ENCODE measurements around the gene WNT2B. TPM values are rescaled to one million over a fixed set of nuclear protein-coding genes. Genes with fewer than 3 reads are reported as not detected.
A peak's percentile ranks its signal among the peaks of the same experiment; 100 is the strongest.

The WNT2B gene
- total RNA-seq, 1 donor from 2014 or later = 146 TPM

- no peak for TF ChIP-seq CTCF (IDR thresholded peaks at IDR 0.05; ENCODE audit: unreplicated experiment)
- H3K4me3 Mint-ChIP-seq = no peak overlapping the region
- peaks cover 48% of the 10 kb centered on the region for H3K4me1 Mint-ChIP-seq
- no peaks in the 10 kb centered on the region for H3K9me3 Mint-ChIP-seq
- H3K36me3 Mint-ChIP-seq = peaks cover 28% of the 10 kb centered on the region
- H3K27me3 Mint-ChIP-seq (ENCODE audit: low read depth) = peaks cover 13% of the 10 kb centered on the region
- DNase-seq (ENCODE audit: low spot score in 2 of 2, unreplicated experiment in 2 of 2) = no peak
- H3K27ac Mint-ChIP-seq = peak overlapping the region; percentile 18
Measured at GRCh38 chr1:112514901-112515300, 6.1 kb downstream of the WNT2B start.

- Mint-ChIP-seq H3K9me3 (no peaks in the 10 kb centered on the region), H3K27me3 (ENCODE audit: low read depth) (peaks cover 7% of the 10 kb centered on the region), H3K4me1 (peaks cover 46% of the 10 kb centered on the region), H3K36me3 (peaks cover 33% of the 10 kb centered on the region), H3K4me3 (no peak overlapping the region), H3K27ac (no peak overlapping the region)
- no peak for TF ChIP-seq CTCF (IDR thresholded peaks at IDR 0.05; ENCODE audit: unreplicated experiment)
- DNase-seq (ENCODE audit: low spot score in 2 of 2, unreplicated experiment in 2 of 2) = no peak
Measured at GRCh38 chr1:112515311-112516009, 6.7 kb downstream of the WNT2B start.

GRCh38 chr1:112516141-112516540, 7.4 kb downstream of the WNT2B start:
- Mint-ChIP-seq H3K27me3 (ENCODE audit: low read depth) (peaks cover 3% of the 10 kb centered on the region), H3K4me3 (no peak overlapping the region), H3K27ac (no peak overlapping the region), H3K9me3 (no peaks in the 10 kb centered on the region), H3K4me1 (peaks cover 45% of the 10 kb centered on the region), H3K36me3 (peaks cover 37% of the 10 kb centered on the region)
- DNase-seq (ENCODE audit: low spot score in 2 of 2, unreplicated experiment in 2 of 2) = no peak
- TF ChIP-seq CTCF (IDR thresholded peaks at IDR 0.05; ENCODE audit: unreplicated experiment) = no peak

- no peaks in the 10 kb centered on the region for H3K27me3 Mint-ChIP-seq (ENCODE audit: low read depth)
- H3K4me3 Mint-ChIP-seq = no peak overlapping the region
- no peak for DNase-seq (ENCODE audit: low spot score in 2 of 2, unreplicated experiment in 2 of 2)
- peaks cover 46% of the 10 kb centered on the region for H3K4me1 Mint-ChIP-seq
- TF ChIP-seq CTCF (IDR thresholded peaks at IDR 0.05; ENCODE audit: unreplicated experiment) = no peak
- H3K9me3 Mint-ChIP-seq = no peaks in the 10 kb centered on the region
- H3K27ac Mint-ChIP-seq = no peak overlapping the region
- peaks cover 37% of the 10 kb centered on the region for H3K36me3 Mint-ChIP-seq
Measured at GRCh38 chr1:112517231-112517630, 8.5 kb downstream of the WNT2B start.

- peaks cover 46% of the 10 kb centered on the region for H3K4me1 Mint-ChIP-seq
Measured at GRCh38 chr1:112517646-112518045, 8.9 kb downstream of the WNT2B start.

More at GRCh38 chr1:112517646-112518045, 8.9 kb downstream of the WNT2B start:
- Mint-ChIP-seq H3K4me3 (no peak overlapping the region), H3K27ac (no peak overlapping the region), H3K9me3 (no peaks in the 10 kb centered on the region), H3K36me3 (peaks cover 37% of the 10 kb centered on the region), H3K27me3 (ENCODE audit: low read depth) (no peaks in the 10 kb centered on the region)
- DNase-seq (ENCODE audit: low spot score in 2 of 2, unreplicated experiment in 2 of 2) = no peak
- TF ChIP-seq CTCF (IDR thresholded peaks at IDR 0.05; ENCODE audit: unreplicated experiment) = no peak
